ENCODE results near the gene OSTF1.

The OSTF1 gene

GRCh38 chr9:75087824-75088645 is at the start of gene OSTF1, which contains the start of gene NMRK1:
TSS of gene OSTF1 (plus strand) at chr9:75088514. CDS start at chr9:75088693, 179 bp downstream.
TSS of gene NMRK1 (minus strand) at chr9:75088155. CDS start at chr9:75083115, 5,040 bp downstream.
- peak; percentile 79 for DNase-seq

- DNase-seq = no peak
These were observed 49.3 kb upstream of the OSTF1 start for GRCh38 chr9:75039009-75039408.

- no peak for DNase-seq
These were observed 48.5 kb upstream of the OSTF1 start for GRCh38 chr9:75039801-75040200.

GRCh38 chr9:75041041-75041440 is 47.3 kb upstream of the OSTF1 start:
- no peak for DNase-seq

GRCh38 chr9:75046725-75047345 is 41.5 kb upstream of the OSTF1 start:
- DNase-seq = no peak

- DNase-seq = no peak
These were observed 40.8 kb upstream of the OSTF1 start for GRCh38 chr9:75047506-75047905.

- DNase-seq = no peak
These were observed 37.0 kb upstream of the OSTF1 start for GRCh38 chr9:75051285-75051684.

- DNase-seq = no peak
These were observed 34.4 kb upstream of the OSTF1 start for GRCh38 chr9:75053869-75054268.

- DNase-seq = no peak
These were observed 33.8 kb upstream of the OSTF1 start for GRCh38 chr9:75054368-75055001.

GRCh38 chr9:75061169-75061568 is 27.1 kb upstream of the OSTF1 start:
- no peak for DNase-seq

- peak; percentile 39 for DNase-seq
These were observed 24.6 kb upstream of the OSTF1 start for GRCh38 chr9:75063556-75064305.

- peak; percentile 19 for DNase-seq
These were observed 23.8 kb upstream of the OSTF1 start for GRCh38 chr9:75064307-75065025.

GRCh38 chr9:75065510-75065909 is 22.8 kb upstream of the OSTF1 start:
- no peak for DNase-seq

- no peak for DNase-seq
These were observed 20.4 kb upstream of the OSTF1 start for GRCh38 chr9:75067894-75068293.

- DNase-seq = no peak
These were observed 19.1 kb upstream of the OSTF1 start for GRCh38 chr9:75069171-75069570.

- no peak for DNase-seq
These were observed 16.7 kb upstream of the OSTF1 start for GRCh38 chr9:75071530-75072122.

- no peak for DNase-seq
These were observed 15.4 kb upstream of the OSTF1 start for GRCh38 chr9:75072895-75073294.

GRCh38 chr9:75081632-75082031 is 6.7 kb upstream of the OSTF1 start:
- no peak for DNase-seq

- peak; percentile 42 for DNase-seq
These were observed 4.9 kb upstream of the OSTF1 start for GRCh38 chr9:75083188-75083970.

- no peak for DNase-seq
These were observed 4.1 kb upstream of the OSTF1 start for GRCh38 chr9:75084081-75084672.

- DNase-seq = no peak
These were observed 2.7 kb upstream of the OSTF1 start for GRCh38 chr9:75085640-75086039.
